Measurements from ENCODE around the gene FMO3.

FMO3 gene

DNA sequence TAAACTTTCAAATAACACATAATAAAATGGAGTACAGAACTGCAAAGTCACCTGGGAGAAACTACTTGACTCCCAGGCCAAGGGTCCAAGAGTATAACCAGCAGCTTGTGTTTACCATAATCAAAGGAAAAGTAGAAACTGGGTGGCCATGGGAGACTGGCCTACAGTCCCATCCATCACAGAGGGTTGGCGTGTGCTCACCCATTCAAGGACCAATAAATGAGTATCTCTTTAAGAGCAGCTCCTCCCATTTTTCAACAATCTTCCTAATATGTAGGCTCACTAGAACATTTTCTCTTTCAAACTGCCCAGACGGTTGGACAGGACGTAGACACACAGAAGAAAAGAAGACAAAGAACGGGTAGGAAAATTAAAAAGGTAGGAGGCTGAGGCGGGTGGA is at the start of gene FMO3:
TSS of gene FMO3 (plus strand) at position 302 of the 400 bp plus-strand sequence. CDS start 1,754 bp downstream, outside the sequence.
- no peak for DNase-seq

DNA sequence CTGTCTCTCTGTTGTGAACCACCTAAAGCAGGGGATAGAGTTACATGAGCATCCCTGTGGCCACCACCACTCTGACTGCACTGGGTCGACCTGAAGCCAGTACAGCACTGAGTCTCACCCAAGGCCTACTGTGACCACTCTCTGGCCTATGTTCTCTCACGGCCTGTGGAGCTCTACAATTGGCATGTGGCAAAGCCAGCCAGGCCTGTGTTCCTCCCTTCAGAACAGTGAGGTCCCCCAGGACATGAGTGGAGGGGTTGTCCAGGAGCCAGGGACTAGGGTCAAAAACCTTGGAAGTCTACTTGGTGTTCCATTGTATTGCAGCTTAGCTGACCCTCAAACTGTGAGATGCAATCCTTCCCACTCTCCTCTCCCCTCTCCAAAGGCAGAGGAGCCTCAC is 42.7 kb upstream of the FMO3 start:
- DNase-seq = no peak

DNA sequence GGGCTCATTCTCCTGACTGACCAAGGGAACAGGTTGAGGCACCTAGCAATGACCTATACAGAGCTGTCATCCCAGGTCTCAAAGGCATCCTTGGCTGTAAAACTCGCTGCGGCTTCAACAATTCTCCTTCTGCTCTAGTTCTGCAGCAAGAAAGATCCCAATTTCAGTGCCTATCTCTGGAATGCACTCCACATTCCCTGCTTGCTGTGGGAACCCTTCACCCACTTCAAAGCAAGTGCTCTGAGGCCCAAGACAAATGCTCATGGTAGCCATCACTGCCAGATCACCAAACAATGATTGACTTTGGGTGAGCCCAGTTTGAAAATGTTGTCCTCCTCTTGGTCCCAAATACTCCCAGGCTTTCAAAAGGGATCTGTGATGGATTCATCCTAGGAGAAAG is 37.7 kb upstream of the FMO3 start:
- DNase-seq = no peak

DNA sequence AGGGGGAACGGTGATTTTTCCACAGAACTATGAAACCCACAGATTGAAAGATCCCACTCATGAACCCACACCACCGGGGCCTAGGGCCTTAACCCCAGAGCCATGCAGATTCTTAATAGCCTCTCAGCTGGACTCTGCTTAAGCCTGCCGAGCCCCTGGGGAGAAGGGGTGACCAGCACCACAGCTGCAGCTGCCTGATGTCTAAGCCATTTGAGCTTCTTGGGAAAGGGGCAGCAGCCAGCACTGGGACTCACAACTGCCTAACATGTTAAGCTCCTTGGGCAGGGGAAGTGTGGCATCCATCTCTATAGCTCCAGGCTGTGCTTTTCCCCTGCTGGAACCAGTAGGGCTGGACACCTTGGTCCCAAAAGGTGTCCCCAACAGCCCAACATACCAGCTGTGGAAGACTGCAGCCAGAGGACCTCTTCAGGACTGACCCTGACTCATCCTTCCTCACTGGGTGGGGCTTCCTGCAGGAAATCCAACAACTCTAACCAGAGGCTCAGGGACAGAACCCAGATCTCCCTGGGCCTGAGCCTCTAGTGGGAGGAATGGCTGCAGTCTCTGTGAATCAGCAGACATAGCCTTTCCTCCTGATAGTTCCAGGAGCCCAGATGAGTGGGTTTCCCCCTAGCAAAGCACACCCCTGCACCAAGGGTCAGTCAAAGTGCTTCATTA is 34.6 kb upstream of the FMO3 start:
- DNase-seq = no peak

DNA sequence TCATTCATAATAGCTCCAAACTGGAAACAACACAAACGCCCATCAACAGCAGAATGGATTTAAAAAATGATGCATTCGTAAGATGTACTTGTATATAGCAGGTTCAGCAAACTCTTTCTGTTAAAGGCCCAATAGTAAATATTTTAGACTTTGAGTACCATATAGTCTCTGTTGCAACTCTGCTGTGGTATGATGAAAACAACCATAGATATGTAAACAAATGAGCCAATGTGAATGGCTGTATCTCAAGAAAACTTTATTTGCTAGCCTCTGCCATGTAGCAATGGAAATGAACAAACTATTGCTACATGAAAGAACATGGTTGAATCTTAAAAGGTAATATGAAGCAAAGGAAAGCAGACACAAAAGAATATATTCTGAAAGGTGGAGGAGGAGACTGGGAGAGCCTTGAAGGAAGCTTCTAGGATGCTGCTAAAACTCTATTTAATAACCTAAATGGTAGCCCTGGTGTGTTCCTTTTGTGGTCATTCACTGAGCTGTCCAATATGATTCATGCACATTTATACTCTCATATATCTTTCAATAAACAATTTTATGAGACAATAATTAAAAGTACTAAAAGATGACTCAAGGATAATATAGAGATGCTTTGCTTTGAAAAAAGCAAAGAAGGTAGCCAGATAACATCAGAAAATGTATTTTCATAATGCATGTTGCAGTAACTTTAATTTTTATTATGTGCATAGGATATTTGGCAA is 29.1 kb upstream of the FMO3 start:
- no peak for DNase-seq

DNA sequence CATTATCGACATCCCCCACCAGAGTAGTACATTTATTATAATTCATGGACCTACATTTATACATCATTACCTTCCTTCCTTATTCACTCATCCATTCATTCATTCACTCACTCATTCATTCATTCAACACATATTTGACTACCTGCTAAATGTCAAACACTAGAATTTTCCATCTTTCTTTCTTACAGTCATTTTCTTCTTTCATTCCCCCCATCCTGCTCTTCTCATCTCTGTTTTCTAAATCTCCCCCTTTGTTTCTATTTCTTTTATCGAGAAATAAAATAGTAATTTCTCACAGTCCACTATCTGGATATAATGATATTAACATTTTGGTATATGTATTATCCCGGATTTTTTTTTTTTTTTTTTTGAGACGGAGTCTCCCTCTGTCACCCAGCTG is 27.8 kb upstream of the FMO3 start:
- DNase-seq = no peak

DNA sequence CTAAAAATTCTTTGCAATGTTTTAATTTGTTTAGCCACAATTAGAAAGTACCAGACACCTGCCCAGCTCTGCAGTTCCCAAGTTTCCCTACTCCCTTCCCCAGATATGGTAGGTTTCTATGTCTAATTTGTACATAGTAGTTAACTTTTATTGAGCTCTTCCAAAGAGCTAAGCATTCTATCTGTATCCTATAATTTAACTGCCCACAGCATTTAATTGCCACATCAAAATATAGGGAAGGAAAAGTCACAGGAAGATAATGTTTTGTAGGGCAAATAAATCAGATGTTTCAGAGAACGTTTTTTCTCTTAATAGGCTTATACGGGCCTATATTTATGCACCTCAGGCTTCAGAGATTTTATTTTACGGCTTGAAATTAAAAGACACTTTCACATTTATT is 15.7 kb upstream of the FMO3 start:
- no peak for DNase-seq

DNA sequence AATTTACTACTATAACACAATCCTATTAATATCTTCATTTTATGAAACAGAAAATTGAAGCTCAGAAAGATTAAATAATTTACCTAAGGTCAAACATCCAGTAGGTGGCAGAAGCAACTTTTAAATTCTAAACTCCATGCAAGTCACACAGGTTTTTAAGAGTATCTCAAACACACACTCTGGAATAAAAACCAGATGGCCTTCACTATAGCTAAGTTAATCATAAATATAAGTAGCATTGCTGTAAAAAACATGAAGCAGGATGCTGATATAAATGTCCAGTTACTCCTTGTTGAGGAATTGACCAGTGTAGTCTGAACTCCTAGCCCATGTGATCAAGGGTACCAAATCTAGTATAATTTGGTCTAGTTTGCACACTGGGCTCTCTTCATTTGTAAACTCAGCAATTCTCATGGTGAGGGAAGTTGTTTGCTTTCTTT is 9.4 kb upstream of the FMO3 start:
- no peak for DNase-seq

DNA sequence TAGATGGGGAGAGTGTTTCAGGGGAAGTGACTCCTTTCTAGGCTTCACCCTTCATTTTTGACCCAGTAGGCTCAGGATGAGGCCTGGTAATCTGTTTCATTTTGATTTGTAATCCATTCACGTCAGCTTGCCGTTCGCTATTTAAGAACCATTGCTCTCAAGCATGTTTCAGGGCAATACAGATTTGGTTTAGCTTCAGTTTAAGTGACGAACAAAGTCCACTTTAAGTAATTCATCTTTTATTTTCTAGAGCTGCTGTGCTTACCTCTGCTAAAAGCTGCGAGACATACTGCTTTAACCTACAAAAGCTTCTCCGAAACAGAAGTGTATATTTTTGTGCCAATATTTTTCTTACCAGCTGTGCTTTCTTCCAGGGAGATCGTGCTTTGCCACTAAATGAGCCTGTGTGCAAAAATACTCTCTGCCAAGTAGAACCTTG is 8.9 kb upstream of the FMO3 start:
- no peak for DNase-seq

DNA sequence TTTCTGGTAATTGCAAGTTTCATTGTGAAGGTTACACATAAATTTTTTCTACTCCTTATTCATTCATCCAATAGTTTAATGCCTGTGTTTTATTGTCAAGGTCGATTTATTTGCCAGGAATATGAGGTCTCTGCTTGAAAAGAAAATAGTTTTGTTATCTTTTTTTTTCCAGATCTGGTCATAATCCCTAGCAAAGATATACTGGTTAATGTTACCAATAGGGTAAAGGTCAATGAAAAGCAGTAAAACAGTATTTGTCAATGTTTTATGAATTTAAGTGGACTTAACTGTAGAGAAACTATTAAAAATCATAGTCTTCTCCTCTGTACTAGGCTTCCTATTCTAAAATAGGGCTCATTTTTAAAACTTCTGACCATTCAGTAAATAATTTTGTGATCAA is 8.1 kb upstream of the FMO3 start:
- no peak for DNase-seq

DNA sequence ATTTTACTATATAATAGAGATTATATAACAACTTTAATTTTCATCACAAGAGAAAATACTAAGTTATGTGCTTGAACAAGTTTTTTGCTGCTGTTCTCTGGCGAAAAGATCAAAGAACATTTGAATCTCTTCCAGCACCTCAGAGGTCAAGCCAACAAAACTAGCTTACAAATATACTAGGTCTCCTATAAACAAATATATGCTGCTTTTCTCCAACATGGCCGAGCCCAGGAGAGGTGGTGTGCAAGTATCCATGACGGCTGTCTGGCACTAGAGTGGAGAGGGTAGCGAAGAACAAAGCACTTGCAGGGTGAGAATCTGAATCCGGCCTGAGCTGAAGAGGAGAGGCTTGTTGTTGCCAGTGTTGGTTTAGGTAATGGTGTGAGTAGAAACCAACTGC is 7.5 kb upstream of the FMO3 start:
- DNase-seq = no peak

DNA sequence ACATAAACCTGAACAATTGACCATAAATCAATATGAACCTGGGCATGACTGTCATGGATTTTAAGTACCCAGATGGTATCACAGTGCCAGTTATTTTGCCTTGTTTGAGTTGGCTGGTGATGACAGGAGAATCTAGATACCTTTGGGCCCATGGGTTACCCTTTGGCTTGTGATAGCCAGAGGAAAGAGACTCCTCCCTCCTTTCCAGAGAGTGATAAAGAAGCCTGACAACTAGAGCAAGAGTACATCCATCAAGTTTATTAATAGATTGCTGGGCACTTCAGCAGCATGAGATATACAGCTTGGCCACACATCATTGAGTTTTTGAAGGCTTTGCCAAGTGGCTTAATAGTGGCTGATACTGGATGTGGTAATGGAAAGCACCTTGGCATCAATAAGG is 6.6 kb upstream of the FMO3 start:
- DNase-seq = no peak

DNA sequence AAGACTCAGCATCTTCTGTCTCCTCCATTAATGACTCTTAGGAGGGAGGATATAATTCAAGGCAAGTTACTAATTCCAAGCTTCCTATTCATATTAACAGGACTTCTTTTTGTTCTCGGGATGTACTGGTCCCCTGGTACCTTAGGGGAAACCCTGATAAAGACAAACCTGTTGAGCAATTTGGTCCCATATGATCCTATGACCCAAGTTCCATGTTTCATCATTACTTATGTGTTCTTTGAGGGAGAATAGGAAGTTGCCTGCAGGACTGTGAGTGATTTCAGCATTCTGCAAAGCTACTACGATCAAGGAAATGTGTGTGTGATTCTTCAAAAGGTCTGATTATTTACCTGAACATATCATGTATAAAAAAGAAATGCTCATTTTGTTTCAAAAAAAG is 5.8 kb upstream of the FMO3 start:
- no peak for DNase-seq

DNA sequence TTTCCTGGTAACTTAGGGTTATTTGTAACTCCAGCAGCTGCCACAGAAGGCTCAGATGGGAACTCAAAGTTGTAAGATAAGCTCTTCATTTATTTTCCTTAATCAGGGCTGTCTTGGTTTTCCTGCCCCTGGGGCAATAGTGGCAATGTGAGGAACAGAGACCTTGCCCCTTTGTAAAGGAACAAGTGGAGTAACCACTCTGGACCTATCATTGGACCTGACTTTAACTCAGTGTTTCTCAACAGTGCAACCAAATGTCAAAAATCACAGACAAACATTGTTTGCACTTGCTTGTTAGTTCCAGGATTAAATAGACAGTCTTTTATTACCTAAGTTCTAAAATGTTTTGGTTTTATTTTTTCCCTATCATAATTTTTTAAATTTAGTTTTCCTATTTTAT is 2.8 kb upstream of the FMO3 start:
- no peak for DNase-seq

DNA sequence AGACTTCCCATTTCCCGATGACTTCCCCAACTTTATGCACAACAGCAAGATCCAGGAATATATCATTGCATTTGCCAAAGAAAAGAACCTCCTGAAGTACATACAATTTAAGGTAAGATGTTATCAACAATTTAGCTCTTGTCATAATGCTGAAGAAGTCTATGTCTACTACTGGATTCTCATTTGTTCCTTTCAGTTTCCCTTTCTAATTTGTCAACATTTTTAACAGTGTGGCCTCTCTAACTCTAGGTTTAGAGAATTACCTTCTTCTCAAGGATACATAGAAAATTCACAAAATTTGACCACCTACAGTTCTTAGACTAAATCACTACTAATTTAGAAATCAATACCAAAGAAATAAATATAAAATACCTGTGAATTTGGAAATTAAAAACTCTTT is 13.2 kb downstream of the FMO3 start:
- DNase-seq = no peak

DNA sequence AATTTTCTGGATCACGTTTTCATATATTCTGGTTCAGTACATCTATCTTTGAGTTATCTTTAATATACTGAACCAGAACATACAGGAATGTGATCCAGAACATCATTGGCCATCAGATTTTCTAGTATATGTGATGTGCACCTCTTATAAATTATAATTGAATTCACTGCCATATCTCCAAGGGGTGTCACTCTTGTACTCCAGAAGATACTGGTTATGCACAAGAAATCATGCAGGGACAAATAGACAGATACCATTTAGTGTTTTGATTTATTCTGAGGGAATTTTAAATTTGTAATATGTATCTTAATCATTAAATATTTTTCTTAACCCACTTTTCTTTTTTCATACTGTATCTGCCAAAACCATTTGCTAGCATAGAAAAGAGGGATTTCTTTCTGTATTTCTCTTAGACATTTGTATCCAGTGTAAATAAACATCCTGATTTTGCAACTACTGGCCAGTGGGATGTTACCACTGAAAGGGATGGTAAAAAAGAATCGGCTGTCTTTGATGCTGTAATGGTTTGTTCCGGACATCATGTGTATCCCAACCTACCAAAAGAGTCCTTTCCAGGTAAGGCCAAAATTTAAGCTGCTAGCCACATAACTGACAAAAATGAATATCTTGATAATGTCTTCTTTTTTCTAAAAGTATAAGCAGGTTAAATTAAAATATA is 16.7 kb downstream of the FMO3 start:
- DNase-seq = no peak

DNA sequence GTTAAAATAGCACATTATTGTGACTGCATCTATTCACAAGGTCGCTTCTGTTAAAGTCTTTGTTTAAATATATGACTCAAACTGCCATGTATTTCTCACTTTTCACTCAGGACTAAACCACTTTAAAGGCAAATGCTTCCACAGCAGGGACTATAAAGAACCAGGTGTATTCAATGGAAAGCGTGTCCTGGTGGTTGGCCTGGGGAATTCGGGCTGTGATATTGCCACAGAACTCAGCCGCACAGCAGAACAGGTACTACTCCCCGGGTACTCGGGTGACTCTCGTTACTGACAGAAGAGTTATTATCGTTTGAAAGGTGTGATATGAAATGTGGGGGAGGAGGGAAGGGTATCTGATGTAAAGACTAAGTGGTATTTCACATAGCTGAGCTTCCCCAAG is 17.3 kb downstream of the FMO3 start:
- no peak for DNase-seq

DNA sequence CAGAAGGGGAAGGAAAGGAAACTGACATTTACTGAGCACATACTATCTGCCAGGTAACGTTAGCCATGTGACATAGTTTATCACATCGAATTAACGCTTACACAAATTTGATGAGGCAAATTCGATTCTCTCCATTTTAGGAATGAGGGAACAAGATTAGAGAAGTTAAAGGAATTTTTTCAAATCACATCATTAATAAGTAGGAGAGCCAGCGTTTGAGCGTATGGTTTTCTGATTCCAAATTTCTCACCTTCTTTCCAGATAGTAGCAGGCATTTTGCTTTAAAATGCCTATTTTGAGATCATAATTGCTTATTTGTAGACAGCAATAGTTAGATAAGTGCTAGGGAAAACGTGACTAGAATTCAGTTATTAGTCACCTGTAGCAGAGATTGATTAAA is 19.3 kb downstream of the FMO3 start:
- DNase-seq = no peak

DNA sequence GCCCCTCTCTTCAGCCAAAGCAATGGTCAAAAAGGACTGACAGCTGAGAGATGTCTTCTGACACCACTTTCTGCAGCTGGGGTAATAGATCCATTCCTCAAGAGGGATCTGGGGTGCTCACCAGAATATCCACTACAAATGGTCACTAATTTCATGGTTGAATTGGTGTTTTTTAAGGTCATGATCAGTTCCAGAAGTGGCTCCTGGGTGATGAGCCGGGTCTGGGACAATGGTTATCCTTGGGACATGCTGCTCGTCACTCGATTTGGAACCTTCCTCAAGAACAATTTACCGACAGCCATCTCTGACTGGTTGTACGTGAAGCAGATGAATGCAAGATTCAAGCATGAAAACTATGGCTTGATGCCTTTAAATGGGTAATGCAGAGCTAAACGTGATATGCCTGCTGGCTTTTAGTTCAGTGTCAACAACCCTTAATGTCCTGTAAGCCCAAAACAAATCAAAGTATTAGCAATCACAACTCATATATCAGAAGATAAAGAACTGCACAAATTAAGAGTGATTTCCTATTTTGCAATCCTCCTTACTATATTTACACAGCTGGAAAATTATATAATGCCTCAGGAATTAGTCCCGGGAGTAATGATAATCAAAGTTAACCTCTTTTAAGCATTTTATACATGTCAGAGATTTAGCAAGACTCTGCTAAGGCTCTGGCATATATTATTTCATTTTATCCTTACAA is 20.1 kb downstream of the FMO3 start:
- no peak for DNase-seq

DNA sequence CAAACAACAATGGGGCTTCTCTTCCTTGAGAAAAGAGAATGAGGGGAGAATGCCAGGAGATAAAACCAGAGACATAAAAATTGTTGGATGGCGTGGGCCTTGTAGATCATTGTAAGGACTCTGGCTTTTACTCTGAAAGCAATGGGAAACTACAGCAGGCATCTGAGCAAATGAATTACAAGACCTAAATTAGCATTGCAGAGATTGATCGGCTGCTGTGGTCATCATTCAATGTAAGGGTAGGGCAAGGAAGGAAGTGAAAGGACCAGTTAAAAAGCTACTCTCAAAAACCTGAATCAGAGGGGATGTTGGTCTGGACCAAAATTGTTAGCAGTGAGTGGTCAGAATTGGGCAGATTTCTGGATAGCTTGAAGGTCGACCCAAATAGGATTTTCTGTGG is 21.4 kb downstream of the FMO3 start:
- no peak for DNase-seq

DNA sequence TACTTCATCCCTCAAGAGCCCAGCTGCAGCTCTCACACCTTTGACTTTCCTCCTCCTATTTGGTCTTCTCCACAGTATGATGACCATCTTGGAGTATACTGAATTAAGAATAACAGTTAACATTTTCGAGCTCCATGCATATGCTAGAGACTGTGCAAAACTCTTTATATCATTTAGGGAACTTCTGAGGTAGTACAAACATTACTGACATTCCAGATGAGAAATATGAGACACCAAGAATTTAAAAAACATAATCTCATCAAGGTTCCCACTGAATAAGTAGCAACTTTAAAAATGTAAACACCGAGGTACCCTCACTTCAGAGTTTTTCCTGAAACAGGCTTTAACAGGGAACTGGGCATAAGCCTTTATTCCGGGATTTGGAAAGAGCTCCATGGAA is 22.7 kb downstream of the FMO3 start:
- no peak for DNase-seq

DNA sequence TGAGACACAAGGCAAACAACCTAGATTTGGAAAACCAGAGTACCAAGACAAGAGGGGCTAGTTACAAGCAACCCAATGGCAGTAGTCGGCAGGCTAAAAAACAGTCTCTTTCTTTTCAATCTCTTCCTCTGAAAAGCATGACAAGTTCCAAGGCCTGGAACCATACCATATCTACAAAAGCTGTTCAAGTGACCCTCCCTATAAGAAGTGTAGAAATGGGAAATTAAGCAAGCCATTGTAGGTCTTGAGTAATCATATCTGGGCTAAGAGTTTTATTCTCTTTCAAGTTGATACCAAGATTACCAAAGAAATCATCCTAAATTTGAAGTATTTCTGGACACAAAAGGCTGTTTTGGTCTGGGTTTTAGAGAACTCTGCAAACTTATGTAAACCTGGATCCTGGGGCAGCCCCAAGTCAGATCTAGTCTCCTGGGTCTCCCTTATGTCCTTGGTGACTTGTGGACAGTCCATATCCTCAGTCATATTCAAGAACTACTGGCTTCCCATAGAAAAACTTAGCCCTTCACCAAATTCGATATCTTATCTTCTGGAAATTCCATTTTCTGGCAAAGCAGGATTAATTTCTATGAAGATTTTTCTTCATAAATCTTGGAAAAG is 24.7 kb downstream of the FMO3 start:
- DNase-seq = no peak

DNA sequence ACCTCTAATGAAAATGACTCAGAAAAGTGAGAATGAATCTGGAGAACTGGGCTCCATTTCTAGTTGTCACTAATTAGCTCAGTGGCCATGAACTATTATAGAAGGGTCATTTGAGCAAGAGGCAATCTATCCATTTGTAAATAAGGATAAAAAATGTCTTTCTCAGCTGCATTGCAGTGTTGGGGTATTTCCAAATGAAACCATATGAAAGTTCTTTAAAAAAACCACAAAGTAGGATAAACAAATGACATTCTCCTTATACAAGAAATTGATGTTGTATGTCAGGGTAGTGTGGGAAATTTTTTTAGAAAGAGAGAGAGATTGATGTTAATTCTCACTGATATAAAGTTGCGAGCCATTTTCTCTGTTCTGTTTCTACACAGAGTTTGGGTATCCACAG is 26.0 kb downstream of the FMO3 start:
- DNase-seq = no peak

Data from activated CD4-positive, alpha-beta T cell treated with anti-CD3 and anti-CD28 coated beads, Interleukin-2, amount 50 U/mL, for 4 hours (primary cell).